ENCODE results near the gene THEMIS. TPM values are rescaled to one million over a fixed set of nuclear protein-coding genes. Genes with fewer than 3 reads are reported as not detected.

The THEMIS gene
- total RNA-seq, 1 experiment from 2014 or later = not detected

DNA sequence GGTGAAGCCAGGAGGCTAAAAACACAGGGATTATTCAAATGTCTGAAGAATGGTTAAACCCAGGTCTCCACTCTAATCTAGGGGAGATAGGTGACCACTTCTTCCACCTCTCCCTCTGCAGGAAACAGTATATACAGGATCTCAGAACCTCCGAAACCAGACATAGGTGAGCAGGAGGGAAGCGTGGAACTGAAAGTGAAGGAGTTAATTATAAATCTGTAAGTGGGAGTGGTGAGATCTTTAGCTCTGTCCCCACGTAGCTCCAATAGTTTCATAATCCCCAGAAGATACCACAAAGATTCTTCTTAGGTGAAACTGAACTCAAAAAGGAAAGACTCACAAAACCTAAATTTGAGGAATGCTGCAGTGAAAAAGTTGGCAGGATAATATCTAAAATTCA, 76.8 kb downstream of the THEMIS start:
- H3K27ac Mint-ChIP-seq = no peak overlapping the region
- ChIA-PET CTCF (no interaction called here), POLR2A (no interaction called here)
- no peak for DNase-seq (ENCODE audit: low spot score)
- no peak overlapping the region for H3K4me3 Mint-ChIP-seq
- TF ChIP-seq, protein P1, sequence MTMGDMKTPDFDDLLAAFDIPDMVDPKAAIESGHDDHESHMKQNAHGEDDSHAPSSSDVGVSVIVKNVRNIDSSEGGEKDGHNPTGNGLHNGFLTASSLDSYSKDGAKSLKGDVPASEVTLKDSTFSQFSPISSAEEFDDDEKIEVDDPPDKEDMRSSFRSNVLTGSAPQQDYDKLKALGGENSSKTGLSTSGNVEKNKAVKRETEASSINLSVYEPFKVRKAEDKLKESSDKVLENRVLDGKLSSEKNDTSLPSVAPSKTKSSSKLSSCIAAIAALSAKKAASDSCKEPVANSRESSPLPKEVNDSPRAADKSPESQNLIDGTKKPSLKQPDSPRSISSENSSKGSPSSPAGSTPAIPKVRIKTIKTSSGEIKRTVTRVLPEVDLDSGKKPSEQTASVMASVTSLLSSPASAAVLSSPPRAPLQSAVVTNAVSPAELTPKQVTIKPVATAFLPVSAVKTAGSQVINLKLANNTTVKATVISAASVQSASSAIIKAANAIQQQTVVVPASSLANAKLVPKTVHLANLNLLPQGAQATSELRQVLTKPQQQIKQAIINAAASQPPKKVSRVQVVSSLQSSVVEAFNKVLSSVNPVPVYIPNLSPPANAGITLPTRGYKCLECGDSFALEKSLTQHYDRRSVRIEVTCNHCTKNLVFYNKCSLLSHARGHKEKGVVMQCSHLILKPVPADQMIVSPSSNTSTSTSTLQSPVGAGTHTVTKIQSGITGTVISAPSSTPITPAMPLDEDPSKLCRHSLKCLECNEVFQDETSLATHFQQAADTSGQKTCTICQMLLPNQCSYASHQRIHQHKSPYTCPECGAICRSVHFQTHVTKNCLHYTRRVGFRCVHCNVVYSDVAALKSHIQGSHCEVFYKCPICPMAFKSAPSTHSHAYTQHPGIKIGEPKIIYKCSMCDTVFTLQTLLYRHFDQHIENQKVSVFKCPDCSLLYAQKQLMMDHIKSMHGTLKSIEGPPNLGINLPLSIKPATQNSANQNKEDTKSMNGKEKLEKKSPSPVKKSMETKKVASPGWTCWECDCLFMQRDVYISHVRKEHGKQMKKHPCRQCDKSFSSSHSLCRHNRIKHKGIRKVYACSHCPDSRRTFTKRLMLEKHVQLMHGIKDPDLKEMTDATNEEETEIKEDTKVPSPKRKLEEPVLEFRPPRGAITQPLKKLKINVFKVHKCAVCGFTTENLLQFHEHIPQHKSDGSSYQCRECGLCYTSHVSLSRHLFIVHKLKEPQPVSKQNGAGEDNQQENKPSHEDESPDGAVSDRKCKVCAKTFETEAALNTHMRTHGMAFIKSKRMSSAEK (CRISPR knock-in tag; IDR thresholded peaks at IDR 0.05; ENCODE audit: borderline replicate concordance) = no peak
- TF ChIP-seq, protein P2, sequence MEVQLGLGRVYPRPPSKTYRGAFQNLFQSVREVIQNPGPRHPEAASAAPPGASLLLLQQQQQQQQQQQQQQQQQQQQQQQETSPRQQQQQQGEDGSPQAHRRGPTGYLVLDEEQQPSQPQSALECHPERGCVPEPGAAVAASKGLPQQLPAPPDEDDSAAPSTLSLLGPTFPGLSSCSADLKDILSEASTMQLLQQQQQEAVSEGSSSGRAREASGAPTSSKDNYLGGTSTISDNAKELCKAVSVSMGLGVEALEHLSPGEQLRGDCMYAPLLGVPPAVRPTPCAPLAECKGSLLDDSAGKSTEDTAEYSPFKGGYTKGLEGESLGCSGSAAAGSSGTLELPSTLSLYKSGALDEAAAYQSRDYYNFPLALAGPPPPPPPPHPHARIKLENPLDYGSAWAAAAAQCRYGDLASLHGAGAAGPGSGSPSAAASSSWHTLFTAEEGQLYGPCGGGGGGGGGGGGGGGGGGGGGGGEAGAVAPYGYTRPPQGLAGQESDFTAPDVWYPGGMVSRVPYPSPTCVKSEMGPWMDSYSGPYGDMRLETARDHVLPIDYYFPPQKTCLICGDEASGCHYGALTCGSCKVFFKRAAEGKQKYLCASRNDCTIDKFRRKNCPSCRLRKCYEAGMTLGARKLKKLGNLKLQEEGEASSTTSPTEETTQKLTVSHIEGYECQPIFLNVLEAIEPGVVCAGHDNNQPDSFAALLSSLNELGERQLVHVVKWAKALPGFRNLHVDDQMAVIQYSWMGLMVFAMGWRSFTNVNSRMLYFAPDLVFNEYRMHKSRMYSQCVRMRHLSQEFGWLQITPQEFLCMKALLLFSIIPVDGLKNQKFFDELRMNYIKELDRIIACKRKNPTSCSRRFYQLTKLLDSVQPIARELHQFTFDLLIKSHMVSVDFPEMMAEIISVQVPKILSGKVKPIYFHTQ (CRISPR knock-in tag; IDR thresholded peaks at IDR 0.05) = no peak
- TF ChIP-seq, protein P3, sequence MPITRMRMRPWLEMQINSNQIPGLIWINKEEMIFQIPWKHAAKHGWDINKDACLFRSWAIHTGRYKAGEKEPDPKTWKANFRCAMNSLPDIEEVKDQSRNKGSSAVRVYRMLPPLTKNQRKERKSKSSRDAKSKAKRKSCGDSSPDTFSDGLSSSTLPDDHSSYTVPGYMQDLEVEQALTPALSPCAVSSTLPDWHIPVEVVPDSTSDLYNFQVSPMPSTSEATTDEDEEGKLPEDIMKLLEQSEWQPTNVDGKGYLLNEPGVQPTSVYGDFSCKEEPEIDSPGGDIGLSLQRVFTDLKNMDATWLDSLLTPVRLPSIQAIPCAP (CRISPR knock-in tag; IDR thresholded peaks at IDR 0.05) = no peak
- TF ChIP-seq FOXJ3 (CRISPR knock-in tag; IDR thresholded peaks at IDR 0.05; ENCODE audit: borderline replicate concordance) (no peak), ZNF423 (CRISPR knock-in tag; IDR thresholded peaks at IDR 0.05) (no peak), ATF1 (CRISPR knock-in tag; IDR thresholded peaks at IDR 0.05) (no peak), NFYB (CRISPR knock-in tag; conservative IDR thresholded peaks at IDR 0.05; ENCODE audit: low read depth) (no peak), FOXK1 (CRISPR knock-in tag; IDR thresholded peaks at IDR 0.05) (no peak), TP53 (CRISPR knock-in tag; IDR thresholded peaks at IDR 0.05) (no peak), TEAD1 (CRISPR knock-in tag; IDR thresholded peaks at IDR 0.05) (no peak), ZNF232 (CRISPR knock-in tag; IDR thresholded peaks at IDR 0.05) (no peak)
- TF ChIP-seq, protein P4, sequence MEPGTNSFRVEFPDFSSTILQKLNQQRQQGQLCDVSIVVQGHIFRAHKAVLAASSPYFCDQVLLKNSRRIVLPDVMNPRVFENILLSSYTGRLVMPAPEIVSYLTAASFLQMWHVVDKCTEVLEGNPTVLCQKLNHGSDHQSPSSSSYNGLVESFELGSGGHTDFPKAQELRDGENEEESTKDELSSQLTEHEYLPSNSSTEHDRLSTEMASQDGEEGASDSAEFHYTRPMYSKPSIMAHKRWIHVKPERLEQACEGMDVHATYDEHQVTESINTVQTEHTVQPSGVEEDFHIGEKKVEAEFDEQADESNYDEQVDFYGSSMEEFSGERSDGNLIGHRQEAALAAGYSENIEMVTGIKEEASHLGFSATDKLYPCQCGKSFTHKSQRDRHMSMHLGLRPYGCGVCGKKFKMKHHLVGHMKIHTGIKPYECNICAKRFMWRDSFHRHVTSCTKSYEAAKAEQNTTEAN (CRISPR knock-in tag; IDR thresholded peaks at IDR 0.05) = no peak
- TF ChIP-seq, protein P5, sequence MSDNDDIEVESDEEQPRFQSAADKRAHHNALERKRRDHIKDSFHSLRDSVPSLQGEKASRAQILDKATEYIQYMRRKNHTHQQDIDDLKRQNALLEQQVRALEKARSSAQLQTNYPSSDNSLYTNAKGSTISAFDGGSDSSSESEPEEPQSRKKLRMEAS (CRISPR knock-in tag; IDR thresholded peaks at IDR 0.05) = no peak
- TF ChIP-seq, protein P6, sequence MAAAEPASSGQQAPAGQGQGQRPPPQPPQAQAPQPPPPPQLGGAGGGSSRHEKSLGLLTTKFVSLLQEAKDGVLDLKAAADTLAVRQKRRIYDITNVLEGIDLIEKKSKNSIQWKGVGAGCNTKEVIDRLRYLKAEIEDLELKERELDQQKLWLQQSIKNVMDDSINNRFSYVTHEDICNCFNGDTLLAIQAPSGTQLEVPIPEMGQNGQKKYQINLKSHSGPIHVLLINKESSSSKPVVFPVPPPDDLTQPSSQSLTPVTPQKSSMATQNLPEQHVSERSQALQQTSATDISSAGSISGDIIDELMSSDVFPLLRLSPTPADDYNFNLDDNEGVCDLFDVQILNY (CRISPR knock-in tag; IDR thresholded peaks at IDR 0.05) = no peak
- TF ChIP-seq, protein P7, sequence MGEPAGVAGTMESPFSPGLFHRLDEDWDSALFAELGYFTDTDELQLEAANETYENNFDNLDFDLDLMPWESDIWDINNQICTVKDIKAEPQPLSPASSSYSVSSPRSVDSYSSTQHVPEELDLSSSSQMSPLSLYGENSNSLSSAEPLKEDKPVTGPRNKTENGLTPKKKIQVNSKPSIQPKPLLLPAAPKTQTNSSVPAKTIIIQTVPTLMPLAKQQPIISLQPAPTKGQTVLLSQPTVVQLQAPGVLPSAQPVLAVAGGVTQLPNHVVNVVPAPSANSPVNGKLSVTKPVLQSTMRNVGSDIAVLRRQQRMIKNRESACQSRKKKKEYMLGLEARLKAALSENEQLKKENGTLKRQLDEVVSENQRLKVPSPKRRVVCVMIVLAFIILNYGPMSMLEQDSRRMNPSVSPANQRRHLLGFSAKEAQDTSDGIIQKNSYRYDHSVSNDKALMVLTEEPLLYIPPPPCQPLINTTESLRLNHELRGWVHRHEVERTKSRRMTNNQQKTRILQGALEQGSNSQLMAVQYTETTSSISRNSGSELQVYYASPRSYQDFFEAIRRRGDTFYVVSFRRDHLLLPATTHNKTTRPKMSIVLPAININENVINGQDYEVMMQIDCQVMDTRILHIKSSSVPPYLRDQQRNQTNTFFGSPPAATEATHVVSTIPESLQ (CRISPR knock-in tag; IDR thresholded peaks at IDR 0.05) = no peak
- TF ChIP-seq, protein P8, sequence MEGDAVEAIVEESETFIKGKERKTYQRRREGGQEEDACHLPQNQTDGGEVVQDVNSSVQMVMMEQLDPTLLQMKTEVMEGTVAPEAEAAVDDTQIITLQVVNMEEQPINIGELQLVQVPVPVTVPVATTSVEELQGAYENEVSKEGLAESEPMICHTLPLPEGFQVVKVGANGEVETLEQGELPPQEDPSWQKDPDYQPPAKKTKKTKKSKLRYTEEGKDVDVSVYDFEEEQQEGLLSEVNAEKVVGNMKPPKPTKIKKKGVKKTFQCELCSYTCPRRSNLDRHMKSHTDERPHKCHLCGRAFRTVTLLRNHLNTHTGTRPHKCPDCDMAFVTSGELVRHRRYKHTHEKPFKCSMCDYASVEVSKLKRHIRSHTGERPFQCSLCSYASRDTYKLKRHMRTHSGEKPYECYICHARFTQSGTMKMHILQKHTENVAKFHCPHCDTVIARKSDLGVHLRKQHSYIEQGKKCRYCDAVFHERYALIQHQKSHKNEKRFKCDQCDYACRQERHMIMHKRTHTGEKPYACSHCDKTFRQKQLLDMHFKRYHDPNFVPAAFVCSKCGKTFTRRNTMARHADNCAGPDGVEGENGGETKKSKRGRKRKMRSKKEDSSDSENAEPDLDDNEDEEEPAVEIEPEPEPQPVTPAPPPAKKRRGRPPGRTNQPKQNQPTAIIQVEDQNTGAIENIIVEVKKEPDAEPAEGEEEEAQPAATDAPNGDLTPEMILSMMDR (IDR thresholded peaks at IDR 0.05) = no peak
- TF ChIP-seq, protein P9, sequence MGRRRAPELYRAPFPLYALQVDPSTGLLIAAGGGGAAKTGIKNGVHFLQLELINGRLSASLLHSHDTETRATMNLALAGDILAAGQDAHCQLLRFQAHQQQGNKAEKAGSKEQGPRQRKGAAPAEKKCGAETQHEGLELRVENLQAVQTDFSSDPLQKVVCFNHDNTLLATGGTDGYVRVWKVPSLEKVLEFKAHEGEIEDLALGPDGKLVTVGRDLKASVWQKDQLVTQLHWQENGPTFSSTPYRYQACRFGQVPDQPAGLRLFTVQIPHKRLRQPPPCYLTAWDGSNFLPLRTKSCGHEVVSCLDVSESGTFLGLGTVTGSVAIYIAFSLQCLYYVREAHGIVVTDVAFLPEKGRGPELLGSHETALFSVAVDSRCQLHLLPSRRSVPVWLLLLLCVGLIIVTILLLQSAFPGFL (CRISPR knock-in tag; IDR thresholded peaks at IDR 0.05; ENCODE audit: borderline replicate concordance) = no peak
- TF ChIP-seq, protein P10, sequence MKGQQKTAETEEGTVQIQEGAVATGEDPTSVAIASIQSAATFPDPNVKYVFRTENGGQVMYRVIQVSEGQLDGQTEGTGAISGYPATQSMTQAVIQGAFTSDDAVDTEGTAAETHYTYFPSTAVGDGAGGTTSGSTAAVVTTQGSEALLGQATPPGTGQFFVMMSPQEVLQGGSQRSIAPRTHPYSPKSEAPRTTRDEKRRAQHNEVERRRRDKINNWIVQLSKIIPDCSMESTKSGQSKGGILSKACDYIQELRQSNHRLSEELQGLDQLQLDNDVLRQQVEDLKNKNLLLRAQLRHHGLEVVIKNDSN (CRISPR knock-in tag; IDR thresholded peaks at IDR 0.05) = no peak
- TF ChIP-seq, protein P11, sequence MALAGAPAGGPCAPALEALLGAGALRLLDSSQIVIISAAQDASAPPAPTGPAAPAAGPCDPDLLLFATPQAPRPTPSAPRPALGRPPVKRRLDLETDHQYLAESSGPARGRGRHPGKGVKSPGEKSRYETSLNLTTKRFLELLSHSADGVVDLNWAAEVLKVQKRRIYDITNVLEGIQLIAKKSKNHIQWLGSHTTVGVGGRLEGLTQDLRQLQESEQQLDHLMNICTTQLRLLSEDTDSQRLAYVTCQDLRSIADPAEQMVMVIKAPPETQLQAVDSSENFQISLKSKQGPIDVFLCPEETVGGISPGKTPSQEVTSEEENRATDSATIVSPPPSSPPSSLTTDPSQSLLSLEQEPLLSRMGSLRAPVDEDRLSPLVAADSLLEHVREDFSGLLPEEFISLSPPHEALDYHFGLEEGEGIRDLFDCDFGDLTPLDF (CRISPR knock-in tag; IDR thresholded peaks at IDR 0.05) = no peak
- no peaks in the 10 kb centered on the region for H3K36me3 Mint-ChIP-seq
- no peaks in the 10 kb centered on the region for H3K9me3 Mint-ChIP-seq
- no peaks in the 10 kb centered on the region for H3K4me1 Mint-ChIP-seq
- ATAC-seq = no peak
- no peaks in the 10 kb centered on the region for H3K27me3 Mint-ChIP-seq (ENCODE audit: low read depth)
